Fibroblast of skin of left biceps (primary cell): ENCODE data around the gene SCAMP2.

ENCODE experiments used
- DNase-seq, 2 experiments: peaks; one replicate each; pipeline ENCODE4 v3.0.0-alpha.2; 2013; ENCODE audit warnings: low read depth in 2 of 2

Gene SCAMP2

DNA sequence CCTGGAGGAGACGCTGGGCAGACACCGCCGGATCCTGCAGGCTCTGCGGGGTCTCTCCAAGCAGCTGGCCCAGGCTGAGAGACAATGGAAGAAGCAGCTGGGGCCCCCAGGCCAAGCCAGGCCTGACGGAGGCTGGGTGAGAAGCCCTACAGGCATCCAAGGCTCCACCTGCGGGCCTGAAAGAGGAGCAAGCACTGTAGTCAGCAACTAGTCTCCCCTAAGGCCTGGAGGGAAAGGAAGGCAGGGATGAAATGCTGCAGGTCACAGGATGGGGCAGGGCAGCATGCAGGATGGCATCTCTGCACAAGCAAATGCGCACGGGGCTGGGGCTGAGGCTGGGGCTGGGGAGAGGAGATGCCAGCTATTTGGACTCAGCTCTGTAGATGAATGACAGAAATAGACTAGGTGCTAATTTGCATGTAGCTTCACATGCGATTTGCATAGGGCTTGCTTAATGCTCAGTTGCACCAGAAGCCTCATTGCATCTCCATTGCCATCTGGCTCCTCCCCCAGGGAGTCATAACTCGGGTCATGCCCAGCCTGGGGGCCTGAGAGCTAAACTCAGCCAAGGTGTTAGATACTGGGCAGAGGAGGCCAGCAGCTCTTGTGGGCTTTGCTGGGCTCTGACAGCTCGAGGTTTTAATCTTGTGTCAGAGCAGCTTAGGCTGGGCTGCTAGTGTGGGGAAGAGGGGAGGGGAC lies 51.9 kb downstream of the SCAMP2 start:
- no peak for DNase-seq

DNA sequence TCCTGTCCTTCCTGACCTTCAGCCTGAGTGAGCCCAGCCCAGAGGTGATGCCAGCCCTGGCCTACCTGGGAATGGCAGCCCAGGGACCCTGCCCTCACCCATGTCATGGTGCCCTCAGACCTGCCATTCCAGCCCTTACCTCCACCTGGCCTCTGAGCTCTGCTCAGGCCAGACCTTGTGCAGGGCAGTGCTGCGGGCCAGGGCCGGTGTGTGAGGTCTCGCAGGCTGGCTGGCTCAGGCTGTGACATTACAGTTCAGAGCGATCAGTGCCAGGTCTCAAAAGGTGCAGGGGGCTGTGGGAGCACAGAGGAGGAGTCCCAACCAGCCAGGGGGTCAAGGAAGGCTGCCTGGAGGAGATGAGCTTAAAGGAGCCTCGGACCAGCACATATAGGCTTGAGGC lies 53.1 kb downstream of the SCAMP2 start:
- no peak for DNase-seq

DNA sequence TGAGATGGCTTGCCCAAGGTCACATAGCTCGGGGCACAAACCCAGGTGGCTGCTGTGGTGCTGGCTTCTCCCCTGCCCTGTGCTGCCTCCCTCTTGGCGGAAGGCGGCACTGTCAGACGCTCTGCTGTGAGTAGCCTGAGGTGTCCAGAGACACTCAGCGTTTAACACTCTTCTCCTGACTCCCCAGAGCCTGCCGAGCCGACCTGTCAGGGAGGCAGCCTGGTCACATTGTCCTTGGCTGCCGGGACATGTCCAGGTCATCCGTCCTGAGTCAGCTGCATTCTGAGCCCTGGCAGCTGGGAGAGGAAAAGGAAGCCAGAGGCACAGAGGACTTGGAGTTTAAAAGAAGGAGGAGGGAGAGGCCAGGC lies 55.8 kb downstream of the SCAMP2 start:
- no peak for DNase-seq

DNA sequence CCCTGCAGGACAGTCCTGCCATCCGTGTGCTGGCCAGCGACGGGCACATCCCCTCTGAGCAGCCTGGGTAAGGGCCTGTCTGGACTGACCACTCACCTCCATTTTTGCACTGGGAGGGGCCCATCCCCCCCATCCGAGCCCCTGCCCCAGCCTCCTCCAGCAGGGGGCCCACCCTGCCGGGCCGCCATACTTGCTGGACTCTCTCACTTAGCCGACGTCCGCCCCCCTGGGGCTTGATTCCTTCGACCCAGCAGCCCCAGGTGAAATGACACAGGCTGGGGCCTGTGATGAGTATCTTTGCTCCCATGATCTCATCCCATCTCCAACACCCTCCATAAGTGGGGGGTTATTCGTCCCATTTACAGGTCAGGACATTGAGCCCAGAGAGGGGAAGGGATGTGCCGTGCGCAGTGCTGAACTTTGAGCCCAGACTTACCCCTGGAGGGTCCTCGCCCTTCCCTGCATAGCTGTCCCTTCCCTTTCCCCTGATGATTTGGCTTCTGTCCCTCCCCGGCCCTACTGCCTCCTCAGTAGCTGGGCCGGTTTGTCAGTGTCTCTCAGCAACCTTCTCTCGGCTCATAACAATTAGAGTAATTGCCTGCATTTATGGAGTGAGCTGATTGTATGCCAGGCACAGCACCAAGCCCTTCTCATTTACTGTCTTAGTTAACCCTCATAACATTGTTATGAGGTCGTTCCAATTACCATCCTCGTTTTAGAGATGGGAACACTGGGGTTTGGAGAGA lies 56.4 kb downstream of the SCAMP2 start:
- DNase-seq, result no peak

DNA sequence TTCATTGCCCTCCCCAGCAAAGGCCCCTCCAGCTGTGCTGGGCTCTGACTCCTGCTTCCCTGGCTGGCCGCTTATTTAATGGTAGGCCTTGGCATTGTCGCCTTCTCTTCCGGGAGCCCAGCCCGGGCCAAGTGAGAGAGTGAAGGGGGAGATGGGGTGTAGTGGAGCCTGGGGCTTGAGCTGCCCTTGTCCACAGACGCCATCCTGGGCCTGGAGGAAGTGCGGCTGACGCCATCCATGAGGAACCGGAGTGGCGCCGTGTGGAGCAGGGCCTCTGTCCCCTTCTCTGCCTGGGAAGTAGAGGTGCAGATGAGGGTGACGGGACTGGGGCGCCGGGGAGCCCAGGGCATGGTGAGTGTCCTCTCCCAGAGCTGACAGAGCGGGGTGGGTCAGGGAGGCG lies 57.2 kb downstream of the SCAMP2 start:
- DNase-seq, result no peak

DNA sequence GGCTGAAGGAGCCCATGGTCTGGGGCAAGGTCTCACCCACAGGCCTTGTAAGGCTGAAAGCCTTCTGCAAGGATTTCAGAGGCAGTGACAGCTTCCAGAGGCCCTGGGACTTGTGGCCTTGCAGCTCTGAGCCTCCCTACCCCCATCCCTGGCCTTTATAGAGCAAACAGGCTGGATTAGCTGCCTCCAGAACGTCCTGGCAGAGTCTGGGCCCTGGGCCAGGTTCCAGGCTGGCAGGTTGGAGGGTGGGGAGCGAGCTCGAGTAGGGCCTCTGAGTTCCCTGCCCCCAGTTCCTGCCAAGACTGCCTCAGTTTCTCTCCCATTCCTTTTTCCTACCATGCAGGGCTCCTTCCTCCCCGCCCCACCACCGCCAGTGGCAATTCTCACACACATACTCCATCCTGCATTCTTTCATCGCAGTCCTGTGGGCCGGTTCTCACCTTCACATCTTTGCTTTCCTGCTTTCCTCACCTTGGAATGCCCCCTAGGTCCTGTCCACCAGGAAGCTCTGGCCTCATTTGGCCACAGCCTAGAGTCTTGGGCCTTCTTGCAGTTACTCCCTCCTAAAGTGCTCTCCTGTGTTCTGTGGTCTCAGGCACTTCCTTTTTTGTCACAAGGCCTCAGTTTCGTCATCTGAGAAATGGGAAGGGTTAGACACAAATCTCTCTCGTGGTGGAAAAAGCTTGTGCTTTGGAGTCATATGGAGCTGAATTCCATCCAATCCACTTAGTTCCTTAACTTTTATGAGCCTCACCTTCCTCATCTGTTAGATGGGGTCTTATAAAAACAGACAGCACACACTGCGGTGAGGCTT lies 57.8 kb downstream of the SCAMP2 start:
- DNase-seq, result no peak

DNA sequence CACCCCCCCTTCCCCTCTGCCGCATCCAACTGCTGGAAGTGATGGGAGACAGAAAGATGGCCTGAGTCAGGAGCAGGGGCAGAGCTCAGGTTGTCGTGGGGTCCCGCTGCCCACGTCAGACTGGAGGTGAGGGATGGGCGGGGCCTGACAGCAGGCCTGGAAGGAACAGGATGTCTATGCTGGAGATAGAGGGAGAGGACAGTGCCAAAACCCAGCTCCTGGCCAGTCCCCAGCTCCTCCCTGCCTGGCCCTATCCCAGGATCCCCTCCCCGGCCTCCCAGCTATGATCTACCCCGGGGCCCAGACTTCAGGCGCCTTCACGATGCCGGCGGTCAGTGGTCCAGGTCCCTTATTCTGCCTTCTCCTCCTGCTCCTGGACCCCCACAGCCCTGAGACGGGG lies 60.6 kb downstream of the SCAMP2 start, which contains the start of gene LMAN1L:
TSS of gene LMAN1L (plus strand) at position 303 of the 400 bp plus-strand sequence. CDS start at position 323, 20 bp downstream.
- DNase-seq, result no peak

DNA sequence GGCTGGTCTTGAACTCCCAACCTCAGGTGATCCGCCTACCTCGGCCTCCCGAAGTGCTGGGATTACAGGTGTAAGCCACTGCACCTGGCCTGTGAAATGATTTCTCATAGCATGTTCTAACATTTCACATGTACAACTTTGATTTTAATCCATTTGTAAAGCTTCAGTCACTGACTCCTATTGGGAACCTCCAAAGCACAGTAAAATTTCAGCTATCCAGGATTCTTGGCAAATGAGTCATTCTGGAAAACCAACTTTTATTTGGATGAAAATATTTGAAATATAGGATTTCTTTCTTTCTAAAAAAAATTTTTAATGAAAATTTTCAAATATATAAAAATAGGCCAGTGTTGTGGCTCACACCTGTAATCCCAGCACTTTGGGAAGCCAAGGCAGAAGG lies 63.2 kb downstream of the SCAMP2 start:
- no peak for DNase-seq

DNA sequence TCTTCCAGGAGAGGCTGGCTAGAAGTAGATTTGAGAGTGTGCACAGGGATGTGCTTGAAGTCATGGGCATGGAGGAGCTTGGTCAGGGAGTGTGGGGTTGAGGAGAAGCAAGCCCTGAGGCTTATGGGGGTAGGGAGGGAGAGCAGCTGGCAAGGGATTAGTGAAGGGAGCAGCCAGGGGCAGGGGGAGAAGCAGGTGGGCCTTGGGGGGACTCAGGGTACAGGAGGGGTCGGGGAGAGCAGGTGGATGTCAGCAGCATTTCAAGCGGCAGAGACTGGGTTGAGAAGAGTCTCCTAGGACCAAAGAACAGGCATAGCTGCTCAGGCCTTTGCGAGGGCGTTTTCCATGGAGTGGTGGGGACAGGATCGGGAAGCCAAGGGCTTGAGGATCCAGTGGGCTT lies 63.9 kb downstream of the SCAMP2 start:
- no peak for DNase-seq

DNA sequence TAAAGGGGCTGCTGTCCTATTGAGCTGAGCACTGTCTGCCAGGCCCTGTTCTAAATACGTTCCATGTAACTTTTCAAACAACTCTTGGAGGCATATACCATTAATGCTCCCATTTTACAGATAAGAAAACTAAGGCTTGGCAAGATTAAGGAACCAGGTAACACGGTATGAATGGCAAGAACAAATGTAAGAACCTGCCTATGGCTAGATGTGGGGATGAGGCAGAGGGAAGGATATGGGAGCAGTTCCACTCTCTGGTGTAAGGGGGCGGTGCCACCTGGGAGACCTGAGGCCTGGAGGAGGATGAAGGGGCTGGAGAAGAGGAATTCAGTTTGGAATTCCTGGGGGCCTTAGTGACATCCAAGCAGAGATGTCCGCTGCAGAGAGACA lies 64.3 kb downstream of the SCAMP2 start:
- DNase-seq, result no peak

DNA sequence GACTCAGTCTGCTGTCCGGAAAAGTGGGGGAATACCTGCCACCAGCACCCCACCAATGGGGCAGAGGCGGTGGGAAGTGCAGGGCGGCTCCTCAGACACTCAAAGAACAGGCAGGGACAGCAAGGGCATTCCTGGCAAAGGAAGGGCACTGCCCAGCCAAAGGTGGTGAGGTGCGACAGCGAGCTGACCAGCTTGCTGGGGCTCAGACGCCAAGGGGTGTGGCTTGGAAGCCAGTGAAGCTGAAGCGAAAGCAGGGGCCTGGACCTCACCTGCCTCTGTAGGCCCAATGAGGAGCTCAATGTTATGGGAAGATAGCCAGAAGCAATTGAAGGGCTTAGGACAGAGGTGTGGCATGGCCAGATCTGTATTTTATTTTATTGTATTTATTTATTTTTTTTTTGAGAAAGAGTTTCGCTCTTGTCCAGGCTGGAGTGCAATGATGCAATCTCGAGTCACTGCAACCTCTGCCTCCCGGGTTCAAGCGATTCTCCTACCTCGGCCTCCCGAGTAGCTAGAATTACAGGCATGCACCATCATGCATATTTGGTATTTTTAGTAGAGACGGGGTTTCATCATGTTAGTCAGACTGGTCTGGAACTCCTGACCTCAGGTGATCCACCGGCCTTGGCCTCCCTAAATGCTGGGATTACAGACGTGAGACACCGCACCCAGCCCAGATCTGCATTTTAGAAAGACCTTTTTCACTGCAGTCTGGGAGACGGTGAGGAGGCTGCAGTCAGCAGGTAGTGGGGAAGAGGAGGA lies 64.9 kb downstream of the SCAMP2 start:
- no peak for DNase-seq

DNA sequence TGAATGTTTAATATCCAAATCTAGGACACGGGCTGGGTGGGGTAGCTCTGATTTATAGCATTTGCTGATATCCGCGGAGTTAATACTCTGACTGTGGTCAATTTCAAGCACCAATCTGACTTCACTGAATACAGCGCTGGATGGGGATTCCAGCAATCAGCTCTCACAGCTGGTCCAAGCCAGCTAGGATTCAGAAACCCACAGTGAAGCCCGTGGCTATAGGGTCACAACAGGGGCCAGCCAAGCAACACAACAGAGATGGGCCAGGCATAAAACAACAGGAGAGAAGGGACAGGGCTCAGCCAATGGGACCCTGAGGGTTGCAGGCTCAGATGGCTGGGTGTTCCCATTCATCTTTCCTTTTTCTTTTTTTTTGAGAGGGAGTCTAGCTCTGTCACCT lies 65.9 kb downstream of the SCAMP2 start:
- DNase-seq, result no peak

DNA sequence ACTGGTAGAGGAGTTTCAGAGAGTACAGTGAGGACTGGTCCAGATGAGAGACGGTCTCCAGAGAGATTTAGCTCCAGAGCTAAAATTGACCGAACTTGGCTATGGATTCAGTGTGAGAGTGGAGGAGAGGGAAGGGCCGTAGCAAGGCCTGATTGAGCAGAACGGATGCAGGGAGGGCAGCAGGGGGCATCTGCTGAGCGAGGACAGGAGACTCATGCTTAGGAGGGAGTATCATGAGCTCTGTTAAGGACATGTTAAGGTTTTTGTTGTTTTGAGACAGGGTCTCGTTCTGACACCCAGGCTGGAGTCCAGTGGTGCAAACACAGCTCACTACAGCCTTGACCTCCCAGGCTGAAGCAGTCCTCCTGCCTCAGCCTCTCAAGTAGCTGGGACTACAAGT lies 68.2 kb downstream of the SCAMP2 start:
- no peak for DNase-seq

DNA sequence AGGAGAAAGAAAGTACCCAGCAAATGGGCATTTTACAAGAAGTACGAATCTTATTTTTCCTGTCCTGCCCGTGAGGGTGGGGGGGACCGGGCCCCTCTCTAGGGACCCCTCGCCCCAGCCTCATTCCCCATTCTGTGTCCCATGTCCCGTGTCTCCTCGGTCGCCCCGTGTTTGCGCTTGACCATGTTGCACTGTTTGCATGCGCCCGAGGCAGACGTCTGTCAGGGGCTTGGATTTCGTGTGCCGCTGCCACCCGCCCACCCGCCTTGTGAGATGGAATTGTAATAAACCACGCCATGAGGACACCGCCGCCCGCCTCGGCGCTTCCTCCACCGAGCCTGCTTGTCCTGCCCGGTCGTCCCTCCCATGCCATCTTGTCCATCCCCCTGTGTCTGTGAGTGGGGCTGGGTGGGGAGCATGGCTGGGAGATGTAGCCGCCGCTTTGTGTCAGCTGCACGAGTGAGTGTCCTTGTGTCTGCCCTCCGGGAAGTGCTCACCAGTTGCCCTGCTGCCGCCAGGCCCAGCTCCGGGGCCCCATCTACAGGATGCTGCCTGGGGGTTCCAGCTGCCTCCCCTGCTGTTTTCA lies 70.2 kb downstream of the SCAMP2 start:
- no peak for DNase-seq

DNA sequence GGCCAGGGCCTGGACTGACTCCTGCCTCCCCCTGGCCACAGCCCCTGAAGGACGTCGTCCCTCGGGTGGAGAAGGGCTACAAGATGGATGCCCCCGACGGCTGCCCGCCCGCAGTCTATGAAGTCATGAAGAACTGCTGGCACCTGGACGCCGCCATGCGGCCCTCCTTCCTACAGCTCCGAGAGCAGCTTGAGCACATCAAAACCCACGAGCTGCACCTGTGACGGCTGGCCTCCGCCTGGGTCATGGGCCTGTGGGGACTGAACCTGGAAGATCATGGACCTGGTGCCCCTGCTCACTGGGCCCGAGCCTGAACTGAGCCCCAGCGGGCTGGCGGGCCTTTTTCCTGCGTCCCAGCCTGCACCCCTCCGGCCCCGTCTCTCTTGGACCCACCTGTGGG lies 70.9 kb downstream of the SCAMP2 start:
- no peak for DNase-seq

DNA sequence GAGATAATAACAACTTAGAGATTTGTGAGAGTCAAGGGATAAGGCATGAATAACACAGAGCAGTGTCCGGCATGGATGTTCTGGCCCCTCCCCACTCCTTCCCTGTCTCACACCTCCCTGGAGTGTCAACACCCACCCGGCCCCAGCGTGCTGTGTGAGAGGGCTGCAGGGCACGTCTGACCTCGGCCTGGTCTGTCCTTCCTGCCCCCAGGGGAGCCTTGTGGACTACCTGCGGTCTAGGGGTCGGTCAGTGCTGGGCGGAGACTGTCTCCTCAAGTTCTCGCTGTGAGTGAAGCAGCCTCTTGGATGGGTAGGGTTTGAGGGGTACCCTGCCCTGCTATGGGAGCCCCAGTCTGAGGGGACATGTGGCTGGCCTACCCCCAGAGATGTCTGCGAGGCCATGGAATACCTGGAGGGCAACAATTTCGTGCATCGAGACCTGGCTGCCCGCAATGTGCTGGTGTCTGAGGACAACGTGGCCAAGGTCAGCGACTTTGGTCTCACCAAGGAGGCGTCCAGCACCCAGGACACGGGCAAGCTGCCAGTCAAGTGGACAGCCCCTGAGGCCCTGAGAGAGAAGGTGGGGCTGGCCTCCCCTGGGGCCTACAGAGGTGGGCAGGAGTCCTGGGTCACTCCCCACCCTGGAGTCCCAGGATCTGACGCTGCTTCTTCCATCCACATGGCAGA lies 71.7 kb downstream of the SCAMP2 start:
- no peak for DNase-seq

DNA sequence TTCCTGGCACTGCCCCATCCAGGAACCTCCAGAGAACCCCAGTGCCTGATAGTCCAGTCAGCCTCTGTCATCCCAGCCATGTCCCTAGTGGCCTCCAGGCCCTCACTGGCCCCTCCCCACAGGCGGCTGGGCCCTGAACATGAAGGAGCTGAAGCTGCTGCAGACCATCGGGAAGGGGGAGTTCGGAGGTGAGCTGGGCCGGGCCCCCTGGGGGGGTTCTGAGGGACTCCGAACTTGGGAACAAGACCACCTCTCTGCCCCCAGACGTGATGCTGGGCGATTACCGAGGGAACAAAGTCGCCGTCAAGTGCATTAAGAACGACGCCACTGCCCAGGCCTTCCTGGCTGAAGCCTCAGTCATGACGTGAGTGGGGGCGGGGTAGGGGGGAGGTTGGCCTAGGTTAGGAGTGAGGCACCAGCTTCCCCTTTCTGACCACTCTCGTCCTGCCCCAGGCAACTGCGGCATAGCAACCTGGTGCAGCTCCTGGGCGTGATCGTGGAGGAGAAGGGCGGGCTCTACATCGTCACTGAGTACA lies 72.5 kb downstream of the SCAMP2 start:
- no peak for DNase-seq

DNA sequence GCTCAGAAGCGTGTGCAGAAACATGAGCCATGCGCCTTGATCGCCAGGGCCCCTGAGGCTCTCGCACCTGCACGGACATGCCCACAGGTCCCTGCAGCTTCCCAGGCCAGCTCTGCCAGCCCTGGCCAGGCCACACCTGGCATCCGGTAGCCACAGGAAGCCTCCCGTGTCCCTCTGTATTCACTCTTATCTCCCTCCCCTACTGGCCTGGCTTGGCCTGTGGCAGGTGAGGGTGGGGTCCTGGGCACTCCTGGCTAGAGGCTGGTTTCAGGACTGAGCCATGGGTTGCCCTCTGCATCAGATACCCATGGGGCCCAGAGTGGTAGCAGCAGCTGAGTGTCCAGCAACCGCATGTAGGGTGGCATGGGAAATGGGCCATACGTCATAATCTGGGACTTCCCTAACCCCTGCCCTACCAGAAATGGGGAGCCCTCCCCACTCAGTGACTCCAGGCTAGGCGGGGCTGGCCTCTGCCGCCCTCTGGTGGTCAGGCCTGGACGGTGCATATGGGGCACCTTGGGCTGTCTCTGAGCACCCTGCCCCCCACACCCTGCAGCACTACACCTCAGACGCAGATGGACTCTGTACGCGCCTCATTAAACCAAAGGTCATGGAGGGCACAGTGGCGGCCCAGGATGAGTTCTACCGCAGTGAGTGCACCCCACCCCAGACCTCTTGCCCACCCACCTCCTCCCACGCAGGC lies 73.2 kb downstream of the SCAMP2 start:
- no peak for DNase-seq

DNA sequence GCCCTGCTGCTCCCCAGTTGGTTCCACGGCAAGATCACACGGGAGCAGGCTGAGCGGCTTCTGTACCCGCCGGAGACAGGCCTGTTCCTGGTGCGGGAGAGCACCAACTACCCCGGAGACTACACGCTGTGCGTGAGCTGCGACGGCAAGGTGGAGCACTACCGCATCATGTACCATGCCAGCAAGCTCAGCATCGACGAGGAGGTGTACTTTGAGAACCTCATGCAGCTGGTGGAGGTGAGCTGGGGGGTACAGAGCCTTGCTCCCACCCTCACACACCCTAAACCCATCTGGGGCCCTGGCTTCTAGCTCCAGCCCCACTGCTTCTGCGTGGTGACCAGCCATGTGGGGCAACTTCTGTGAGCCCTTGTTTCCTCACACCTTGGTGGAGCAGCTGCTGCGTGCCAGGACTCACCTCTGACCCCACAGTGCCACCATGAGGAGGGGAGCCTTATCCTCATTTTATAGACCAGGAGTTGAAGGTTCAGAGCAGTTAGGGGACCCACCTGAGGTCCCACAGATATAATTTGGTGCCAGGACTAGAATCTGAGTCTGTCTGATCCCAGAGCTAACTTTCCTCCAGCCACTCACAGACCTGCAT lies 73.8 kb downstream of the SCAMP2 start:
- no peak for DNase-seq
